ENCODE measurements around the gene KRTAP9-9.
"Not testable (repeated sequence)": the region's sequence is repeated elsewhere in the genome, so short reads cannot be mapped to it uniquely, and the experiment has no call there.

KRTAP9-9 gene

DNA sequence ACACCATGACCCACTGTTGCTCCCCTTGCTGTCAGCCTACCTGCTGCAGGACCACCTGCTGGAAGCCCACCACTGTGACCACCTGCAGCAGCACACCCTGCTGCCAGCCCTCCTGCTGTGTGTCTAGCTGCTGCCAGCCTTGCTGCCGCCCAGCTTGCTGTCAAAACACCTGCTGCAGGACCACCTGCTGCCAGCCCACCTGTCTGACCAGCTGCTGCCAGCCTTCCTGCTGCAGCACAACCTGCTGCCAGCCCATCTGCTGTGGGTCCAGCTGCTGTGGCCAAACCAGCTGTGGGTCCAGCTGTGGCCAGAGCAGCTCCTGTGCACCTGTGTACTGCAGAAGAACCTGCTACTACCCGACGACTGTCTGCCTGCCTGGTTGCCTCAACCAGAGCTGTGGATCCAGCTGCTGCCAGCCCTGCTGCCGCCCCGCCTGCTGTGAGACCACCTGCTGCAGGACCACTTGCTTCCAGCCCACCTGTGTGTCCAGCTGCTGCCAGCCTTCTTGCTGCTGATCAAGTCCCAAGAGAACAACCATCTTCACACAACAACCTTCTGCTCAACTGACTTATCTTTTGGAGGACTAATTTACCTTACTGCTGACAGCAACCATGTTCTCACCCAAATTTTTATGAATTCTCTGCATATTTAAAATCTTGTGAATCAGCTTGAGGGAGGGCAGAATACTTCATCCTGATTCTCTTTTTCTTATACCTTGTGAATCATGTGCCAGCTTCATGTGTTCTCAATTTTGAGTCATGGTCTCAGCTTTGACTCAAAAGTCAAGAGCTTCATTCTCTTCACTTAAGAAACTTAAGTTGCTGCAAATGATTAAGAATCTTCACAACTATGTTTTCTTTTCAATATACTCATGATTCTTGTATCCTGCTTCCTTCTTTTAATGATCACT is at the start of gene KRTAP9-9:
Gene KRTAP9-9, plus strand, starts transcription at position 4 of the 910 bp plus-strand sequence.
- DNase-seq (ENCODE audit: low read depth in 2 of 2): not testable (repeated sequence)

- no peak for DNase-seq (ENCODE audit: low read depth in 2 of 2)
Observed at GRCh38 chr17:41211845-41212466, 43.2 kb upstream of the KRTAP9-9 start.

DNA sequence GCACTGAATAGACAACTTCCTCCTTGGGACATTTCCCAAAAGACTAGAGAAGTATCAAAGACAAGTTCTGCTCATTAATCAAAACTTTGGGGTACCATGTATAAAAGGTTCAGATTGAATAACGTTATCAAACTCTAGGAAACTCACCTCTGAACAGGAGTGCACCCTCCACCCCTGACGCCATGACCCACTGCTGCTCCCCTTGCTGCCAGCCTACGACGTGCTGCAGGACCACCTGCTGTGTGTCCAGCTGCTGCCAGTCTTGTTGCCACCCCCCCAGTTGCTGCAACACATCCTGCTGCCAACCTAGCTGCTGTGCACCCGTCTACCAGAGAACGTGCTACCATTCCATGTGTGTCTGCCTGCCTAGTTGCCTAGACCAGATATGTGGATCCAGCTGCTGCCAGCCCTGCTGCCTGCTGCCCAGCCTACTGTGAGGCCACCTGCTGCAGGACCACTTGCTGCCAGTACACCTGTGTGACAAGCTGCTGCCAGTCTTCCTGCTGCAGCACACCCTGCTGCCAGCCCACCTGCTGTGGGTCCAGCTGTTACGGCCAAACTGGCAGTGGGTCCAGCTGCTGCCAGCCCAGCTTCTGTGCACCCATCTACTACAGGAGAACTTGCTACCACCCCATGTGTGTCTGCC is 42.5 kb upstream of the KRTAP9-9 start:
- no peak for DNase-seq (ENCODE audit: low read depth in 2 of 2)

DNA sequence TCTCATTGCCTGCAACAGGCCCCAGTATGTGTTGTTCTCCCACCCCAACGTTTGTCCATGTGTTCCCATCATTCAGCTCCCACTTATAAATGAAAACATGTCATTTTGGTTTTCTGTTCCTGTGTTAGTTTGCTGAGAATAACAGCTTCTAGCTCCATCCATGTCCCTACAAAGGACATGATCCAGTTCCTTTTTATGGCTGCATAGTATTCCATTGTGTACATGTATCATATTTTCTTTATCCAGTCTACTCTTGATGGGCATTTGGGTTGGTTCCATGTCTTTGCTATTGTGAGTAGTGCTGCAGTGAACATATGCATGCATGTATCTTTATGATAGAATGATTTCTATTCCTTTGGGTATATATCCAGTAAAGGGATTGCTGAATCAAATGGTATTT is 39.5 kb upstream of the KRTAP9-9 start:
- DNase-seq (ENCODE audit: low read depth in 2 of 2): no peak

- DNase-seq (ENCODE audit: low read depth in 2 of 2): no peak
Observed at GRCh38 chr17:41223821-41224220, 31.4 kb upstream of the KRTAP9-9 start.

DNA sequence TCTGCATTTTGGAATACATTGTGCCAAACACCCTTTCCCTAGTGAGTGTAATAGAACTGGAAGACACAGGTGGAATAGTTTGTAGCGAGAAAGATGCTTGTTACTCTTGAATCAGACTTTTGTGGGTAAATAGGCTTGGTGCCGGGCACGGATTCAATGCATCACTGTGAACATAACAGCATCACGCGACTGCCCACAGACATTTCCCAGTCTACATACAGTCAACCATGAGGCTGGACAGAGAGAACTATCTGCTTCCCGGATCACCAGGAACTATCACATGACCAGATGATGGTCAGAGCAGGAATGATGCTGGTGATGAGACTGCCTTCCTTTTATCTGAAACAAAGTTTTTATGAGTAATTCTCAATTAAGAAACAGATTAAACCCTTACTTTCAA is 29.1 kb upstream of the KRTAP9-9 start:
- DNase-seq (ENCODE audit: low read depth in 2 of 2): no peak

- DNase-seq (ENCODE audit: low read depth in 2 of 2): not testable (repeated sequence)
Observed at GRCh38 chr17:41226598-41227095, 28.5 kb upstream of the KRTAP9-9 start, which contains the start of gene KRTAP9-2. Gene KRTAP9-2 (plus strand): TSS chr17:41226648. CDS start chr17:41226655, 7 bp downstream.

DNA sequence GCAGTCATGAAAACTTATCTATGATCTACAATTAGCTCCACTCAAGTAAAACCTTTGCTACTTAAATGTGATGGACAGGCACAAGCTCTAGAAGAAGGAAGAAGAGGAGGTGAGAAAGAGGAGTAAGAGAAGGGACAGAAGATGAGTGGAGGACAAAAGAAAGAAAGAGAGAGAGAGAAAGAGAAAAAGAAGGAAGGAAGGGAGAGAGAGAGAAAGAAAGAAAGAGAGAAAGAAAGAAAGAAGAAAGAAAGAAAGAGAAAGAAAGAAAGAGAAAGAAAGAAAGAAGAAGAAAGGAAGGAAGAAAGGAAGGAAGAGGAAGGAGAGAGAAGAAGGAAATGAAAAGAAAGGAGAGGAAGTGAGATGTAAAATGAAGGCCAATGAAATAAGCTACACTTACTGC is 25.1 kb upstream of the KRTAP9-9 start:
- DNase-seq (ENCODE audit: low read depth in 2 of 2): no peak

DNA sequence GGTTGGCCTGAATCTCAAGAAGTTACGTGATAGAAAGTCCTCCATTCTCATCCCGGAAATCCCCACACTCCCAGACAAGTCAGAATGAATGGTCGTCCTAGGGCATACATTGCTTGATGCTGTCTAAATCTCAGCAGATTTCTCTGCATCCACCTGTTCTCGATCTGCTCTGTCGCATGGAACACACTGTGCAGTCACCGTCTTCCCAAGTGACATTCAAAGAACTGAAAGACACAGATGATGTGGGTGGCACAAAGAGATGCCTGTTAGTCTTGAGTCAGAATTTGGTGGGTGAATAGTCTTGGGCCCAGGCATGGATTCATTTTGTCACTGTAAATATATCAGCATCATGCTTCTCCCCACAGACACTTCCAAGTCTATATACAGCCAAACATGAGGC is 23.5 kb upstream of the KRTAP9-9 start:
- DNase-seq (ENCODE audit: low read depth in 2 of 2): no peak

DNA sequence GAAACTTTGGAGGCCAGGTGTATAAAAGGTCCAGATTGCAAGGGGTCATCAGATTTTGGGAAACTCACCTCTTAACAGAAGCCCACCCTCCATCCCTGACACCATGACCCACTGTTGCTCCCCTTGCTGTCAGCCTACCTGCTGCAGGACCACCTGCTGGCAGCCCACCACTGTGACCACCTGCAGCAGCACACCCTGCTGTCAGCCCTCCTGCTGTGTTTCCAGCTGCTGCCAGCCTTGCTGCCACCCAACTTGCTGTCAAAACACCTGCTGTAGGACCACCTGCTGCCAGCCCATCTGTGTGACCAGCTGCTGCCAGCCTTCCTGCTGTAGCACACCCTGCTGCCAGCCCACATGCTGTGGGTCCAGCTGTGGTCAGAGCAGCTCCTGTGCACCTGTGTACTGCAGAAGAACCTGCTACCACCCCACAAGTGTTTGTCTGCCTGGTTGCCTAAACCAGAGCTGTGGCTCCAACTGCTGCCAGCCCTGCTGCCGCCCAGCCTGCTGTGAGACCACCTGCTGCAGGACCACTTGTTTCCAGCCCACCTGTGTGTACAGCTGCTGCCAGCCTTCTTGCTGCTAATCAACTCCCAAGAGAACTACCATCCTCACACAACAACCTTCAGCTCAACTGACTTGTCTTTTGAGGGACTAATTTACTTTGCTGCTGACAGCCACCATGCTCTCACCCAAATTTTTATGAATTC is 22.6 kb upstream of the KRTAP9-9 start, which contains the start of gene KRTAP9-3:
Gene KRTAP9-3, plus strand, starts transcription at position 51 of the 707 bp plus-strand sequence. Its CDS starts 53 bp downstream, at position 104.
- not testable (repeated sequence) for DNase-seq (ENCODE audit: low read depth in 2 of 2)

GRCh38 chr17:41237116-41237515 is 18.1 kb upstream of the KRTAP9-9 start:
- DNase-seq (ENCODE audit: low read depth in 2 of 2): not testable (repeated sequence)

GRCh38 chr17:41237949-41238437 is 17.2 kb upstream of the KRTAP9-9 start, which contains the start of gene KRTAP9-8:
Gene KRTAP9-8 (plus strand): TSS chr17:41237999. CDS start chr17:41238052, 53 bp downstream.
- DNase-seq (ENCODE audit: low read depth in 2 of 2): not testable (repeated sequence)

- not testable (repeated sequence) for DNase-seq (ENCODE audit: low read depth in 2 of 2)
Observed at GRCh38 chr17:41246995-41247787, 8.0 kb upstream of the KRTAP9-9 start.

- not testable (repeated sequence) for DNase-seq (ENCODE audit: low read depth in 2 of 2)
Observed at GRCh38 chr17:41249637-41250240, 5.4 kb upstream of the KRTAP9-9 start, which contains the start of gene KRTAP9-4. Gene KRTAP9-4 (plus strand): TSS chr17:41249687. CDS start chr17:41249721, 34 bp downstream.

DNA sequence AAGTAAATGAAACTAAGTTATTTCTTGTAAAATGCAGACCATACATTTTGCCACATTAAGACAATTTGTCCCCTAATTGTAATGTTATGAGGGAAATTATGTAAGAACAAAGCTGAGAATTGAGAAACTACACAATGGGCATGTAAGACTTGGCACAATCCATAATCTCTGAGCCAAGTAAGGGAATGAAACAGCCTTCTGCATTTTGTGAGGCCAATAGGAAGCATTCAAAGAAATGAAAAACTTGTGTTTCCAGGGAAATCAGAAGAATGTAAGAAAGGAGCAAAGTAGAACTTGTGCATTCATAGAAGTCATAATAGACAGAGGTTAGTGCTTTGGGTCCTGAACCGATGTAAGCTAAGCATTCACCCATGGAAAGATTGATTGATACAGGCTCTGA is 3.9 kb upstream of the KRTAP9-9 start:
- DNase-seq (ENCODE audit: low read depth in 2 of 2): no peak

- DNase-seq (ENCODE audit: low read depth in 2 of 2): no peak
Observed at GRCh38 chr17:41254861-41255260, 323 bp upstream of the KRTAP9-9 start.

- DNase-seq (ENCODE audit: low read depth in 2 of 2): no peak
Observed at GRCh38 chr17:41256291-41256685, 1.1 kb downstream of the KRTAP9-9 start.

DNA sequence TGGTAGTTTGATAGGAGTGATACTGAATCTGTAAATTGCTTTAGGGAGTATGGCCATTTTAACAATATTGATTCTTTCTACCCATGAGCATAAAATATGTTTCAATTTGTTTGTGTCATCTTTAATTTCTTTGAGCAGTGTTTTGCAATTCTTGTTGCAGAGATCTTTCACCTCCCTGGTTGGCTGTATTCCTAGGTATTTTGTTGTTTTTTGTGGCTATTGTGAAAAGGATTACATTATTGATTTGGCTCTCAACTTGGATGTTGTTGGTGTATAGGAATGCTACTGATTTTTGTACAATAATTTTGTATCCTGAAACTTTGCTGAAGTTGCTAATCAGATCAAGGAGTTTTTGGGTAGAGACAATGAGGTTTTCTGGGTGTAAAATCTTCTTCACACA is 3.2 kb downstream of the KRTAP9-9 start:
- DNase-seq (ENCODE audit: low read depth in 2 of 2): no peak

GRCh38 chr17:41263212-41263611 is 8.0 kb downstream of the KRTAP9-9 start:
- DNase-seq (ENCODE audit: low read depth in 2 of 2): no peak

DNA sequence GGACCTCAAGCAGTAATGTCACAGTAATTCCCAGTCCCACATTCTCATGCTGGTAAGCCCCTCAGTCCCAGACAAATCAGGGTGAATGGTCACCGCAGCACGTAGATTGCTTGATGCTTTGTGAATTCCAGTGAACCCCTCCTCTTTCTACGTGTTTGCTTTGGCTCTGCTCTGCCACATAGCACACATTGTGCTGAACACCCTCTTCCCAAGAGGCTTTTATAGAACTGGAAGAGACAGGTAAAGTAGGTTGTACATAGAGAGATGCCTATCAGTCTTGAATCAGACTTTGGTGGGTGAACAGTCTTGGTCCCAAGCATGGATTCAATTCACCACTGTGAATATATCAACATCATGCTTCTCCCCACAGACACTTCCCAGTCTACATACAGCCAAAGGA is 9.4 kb downstream of the KRTAP9-9 start:
- no peak for DNase-seq (ENCODE audit: low read depth in 2 of 2)
